HG02981 (cell line): ENCODE data around the gene KAT6B.

ENCODE experiments used
- ATAC-seq: cut with Tn5 transposase; IDR thresholded peaks from one replicate; pipeline ENCODE4 v1.9.1; 2021; ENCODE audit warnings: mild to moderate bottlenecking, moderate library complexity; ENCODE audit not compliant: unreplicated experiment

The KAT6B gene

DNA sequence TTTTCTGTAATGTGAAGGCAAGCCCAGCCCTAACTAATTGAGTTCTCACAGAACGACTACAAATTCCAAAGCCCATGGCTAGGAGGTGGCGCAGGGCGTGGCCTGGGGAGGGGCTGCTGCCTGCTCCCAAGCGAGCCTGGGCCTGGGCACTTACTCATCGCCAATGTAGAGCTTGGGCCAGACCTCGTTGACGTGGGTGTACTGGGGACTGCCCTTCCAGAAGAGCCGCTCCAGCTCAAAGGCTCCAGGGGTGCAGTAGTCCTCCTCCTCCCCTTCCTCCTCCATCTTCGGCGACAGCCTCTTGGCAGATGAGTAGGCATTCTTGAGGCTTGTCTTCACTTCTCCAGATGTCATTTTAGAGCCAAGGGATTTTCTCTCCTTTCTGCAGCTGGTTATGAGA, 231.8 kb downstream of the KAT6B start:
- no peak for ATAC-seq

DNA sequence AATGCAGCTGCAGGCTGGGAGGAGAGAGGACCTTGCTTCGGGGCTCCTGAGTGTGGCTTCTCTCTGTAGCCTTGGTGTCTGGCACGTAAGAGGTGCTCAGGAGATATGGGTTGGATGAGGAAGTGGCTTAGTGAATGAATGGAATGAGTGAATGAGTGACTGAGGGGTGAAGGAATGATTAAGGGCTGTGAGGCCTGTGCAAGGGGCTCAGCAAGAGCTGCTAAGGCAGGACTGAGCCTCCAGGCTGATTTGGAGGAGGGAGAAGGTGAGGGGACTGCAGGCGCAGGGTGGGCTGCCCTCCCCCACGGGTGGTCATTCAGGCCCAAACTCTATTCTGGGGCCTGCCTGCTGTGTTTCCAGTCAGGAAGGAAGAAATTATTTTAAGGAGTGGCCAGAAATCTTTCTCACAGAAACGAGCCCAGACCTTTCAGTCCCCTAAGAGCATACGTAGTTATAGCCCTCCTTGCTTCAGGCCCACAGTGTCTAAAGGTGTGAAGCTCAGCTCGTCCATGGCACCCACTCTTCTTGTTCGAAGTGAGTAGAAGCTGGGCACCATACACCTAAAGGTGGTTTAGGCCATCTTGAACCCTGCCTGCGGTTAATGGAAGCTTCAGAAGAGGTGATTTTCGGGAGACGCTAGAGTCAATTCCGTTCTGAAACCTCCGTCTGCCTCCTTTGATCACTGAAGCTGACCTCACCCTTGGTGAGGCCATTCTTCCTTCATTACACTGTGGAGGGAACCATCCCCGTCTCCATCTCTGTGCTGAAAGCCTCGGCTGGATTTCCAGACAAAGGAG, 235.5 kb downstream of the KAT6B start:
- ATAC-seq = no peak

DNA sequence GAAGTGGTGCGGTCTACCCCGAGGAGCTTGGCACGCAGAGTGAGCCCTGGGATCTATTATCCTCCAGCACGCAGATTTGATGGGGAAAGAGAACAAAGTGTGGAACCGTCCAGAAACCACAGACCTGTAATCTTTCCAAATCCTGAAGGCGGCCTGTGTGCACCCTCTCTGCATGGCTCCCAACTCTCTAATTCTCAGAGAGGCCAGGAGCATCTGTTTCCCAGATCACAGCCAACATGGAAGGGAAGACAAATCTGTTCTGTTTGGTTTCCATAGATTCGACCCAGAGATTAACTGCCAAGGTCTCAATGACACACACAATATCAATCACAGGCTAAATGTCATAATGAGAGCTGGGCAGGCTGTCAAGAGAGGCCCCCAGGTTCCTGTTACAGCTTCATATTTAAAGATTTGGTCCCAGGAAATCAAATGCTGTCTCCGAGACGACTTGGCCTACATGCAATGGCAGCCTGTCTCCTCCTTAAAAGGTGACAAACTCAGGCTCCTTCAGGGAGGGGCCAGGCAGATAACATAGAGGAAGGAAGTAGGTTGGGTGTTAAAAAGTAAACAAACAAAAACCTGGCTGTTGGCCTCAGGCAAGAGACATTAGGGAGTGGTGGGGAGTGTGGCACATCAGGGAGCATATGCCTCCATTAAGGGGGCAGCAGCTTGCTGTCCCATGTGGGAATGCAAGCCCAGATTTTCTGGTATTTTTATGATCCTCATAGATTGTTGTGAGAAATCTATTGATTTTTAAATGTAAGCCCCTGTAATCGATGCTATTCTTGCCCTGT, 236.3 kb downstream of the KAT6B start:
- no peak for ATAC-seq

DNA sequence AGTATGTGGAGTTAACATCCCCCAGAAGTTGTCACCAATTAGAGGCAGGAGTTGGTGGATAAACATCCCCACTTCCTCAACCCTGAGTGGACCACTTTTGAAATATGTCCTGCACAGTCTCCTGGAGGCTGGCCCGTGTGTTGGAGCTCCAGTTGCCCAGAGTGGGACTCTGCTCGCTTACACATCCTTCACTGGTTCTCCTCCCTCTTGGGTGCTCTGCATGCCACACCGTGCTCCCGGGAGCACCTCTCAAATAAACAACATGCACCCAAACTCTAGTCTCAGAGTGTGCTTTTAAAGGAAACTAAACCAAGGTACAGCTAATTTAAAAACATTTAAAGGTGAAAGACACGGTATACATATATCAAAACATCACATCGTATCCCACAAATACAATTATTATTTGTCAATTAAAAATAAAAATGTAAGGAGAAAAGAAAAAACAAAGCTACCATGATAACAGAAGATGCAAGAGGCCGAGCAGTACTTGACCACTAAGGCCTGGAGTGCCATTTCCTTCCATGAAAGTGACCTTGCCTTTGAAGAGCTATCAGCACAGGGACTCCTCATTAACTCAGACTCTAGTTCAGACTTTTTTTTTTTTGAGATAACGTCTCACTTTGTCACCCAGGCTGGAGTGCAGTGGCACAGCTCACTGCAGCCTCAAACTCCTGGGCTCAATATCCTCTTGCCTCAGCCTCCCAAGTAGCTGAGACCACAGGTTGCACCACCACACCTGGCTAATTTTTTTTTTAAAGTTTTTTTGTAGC, 237.2 kb downstream of the KAT6B start:
- ATAC-seq = no peak

DNA sequence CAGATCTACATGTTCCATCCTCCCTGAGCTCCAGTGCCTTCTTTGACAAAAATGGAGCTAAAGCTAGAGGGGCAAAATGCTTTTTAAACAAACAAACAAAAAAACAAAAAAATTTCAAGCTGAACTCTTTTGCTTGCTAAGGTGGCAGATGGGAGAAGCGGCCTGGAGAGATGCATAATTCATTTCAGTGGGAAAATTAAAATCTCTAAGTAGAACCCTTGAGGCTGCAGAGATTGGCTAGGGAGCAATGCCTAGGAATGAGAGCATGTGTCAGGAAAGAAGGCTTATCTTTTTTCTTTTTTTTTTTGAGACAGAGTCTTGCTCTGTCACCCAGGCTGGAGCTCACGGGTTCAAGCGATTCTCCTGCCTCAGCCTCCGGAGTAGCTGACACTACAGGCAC, 238.7 kb downstream of the KAT6B start:
- ATAC-seq = no peak

DNA sequence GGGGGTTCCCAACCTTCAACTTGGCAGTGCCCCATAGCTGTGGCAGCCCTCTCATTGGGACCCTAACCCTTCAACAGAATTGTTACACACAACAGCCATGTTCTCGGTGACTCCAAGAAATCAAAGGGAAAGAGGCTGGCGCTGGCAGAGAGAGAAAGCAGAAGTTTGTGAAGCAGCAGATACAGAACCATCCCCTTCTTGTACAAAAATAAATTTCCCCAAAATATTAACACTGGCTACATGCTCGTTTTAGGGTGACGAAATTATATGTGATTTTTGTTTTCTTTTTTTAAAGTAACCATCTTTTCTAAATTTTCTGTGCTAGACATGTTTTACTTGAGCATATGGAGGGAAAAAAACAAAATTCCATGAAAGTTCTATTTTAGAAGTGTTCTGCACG, 239.9 kb downstream of the KAT6B start:
- ATAC-seq = no peak

DNA sequence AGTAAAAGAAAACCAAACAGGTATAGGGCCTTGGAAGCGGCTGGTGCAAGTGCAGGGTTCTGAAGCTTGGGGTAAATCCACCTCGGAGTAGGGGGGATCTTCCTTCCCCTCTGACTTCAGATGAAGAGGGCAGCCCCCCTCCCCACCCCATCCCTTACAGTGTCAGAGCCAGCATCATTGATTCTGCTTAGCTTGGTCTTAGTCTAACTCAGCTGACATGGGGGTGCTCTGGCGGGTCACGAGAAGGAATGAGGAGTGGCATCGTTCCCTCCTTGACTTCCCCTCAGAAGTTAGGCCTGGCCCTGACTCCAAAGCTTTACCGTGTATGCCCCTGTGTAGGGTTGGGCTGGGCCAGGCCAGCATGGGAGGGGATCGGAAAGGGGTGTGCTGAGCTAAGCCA, 240.9 kb downstream of the KAT6B start:
- no peak for ATAC-seq

DNA sequence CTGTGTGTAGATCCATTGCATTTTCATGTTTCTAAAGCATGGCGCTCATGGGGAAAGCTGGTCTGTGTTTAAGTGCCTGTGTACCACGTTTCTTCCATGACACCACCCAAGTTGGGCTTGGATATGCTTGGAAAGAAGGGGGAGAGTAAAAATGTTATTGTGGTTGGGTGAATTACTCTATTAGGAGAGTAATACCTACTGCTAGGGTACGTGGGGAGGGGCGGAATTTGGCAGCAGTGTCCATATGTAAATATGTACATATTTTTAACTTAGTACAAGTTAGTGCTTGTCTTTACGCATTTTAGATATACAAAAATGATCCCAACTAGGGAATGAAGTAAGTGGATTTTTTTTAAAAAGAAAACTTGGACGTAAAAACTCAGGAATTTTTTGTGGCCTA, 242.1 kb downstream of the KAT6B start:
- ATAC-seq = no peak

DNA sequence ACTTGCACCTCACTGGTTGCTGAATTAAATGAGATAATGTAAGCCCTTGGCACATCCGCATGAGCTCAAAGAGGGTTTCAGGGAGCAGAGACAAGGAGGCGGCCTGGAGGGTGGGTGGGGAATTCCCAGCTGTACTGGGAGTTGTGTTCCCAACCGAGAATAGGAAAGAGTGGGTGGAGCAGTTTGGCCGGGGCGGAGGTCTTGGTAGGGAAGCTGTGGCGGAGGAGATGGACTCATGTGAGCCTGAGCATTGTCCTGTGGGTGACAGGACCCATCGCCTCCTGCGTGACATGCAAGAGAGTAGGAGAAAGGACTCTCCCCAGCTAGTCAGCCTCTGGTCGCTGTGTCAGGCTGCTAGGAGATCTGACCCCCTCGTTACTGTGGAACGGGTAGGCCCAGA, 244.1 kb downstream of the KAT6B start:
- ATAC-seq = no peak

DNA sequence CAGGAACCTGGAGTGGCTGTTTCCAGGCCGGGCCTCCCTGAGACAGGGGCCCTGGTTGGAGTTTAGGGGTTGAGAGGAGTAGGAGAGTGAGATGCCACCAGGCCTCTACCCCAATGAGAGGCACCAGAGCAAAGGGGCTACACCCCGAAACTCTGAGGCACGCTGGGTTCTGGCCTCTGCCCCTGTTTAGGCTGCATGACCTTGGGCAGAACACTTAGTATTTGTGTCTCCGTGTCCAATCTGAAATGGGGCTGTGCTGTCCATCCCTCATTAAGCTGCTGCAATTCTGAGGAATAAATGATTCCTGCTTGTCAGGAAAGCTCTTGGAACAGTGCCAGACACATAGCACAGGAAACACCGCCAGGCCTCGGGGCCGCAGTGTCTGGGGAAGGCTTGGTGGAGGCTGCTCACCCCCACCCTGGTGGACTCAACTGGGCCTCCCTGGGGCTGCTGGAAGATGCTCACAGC, 244.6 kb downstream of the KAT6B start:
- no peak for ATAC-seq

DNA sequence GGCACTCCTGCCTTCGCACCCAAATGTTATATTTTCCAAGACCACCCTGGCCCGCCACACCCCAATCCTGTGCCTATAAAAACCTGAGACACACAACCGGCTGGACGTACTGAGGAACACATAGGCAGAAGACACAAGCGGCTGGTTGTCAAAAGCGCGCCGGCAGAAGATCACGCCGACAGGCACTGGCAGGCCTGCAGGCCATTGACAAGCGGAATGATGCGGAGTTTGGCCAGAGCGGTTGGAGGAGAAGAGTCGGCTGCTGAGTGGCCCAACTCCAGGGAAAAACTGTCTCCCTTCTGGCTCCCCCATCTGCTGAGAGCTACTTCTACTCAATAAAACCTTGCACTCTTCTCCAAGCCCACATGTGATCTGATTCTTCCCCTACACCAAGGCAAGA, 245.4 kb downstream of the KAT6B start:
- no peak for ATAC-seq

DNA sequence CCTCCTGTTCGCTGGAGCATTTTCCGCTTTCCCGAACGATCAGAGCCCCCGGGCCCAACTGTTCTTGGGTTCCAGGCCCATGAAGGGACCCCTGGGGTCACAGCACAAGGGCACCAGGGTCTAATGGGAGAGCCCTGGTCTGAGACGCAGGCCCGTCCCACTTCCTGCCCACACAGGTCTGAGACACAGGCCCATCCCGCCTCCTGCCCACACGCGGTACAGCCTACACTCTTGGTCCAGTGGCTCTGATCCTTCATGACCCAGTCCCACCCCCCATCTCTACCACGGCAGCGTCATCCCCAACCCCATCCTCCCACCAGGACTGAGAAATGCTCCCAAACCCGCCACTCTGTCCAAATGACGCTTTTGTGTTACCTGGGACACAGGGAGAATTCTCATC, 246.3 kb downstream of the KAT6B start:
- no peak for ATAC-seq

DNA sequence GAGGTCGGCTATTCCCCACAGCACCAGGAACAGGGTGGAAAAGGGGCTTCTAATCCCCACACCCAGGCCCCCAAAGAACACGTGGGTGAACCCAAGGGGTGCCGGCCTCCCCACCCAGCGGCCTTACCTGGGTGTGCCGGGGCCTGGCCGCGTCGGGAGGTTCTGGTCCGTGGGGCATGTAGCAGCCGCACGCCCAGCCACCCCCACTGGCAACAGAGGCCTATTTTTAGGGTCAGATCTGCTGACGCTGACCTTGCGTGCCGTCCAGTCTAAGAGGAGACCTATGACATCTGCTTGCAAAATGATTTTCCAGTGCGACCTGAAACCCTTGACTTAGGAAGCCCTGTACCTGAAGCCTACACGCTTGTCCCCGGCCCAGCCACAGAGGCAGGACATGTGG, 247.0 kb downstream of the KAT6B start:
- no peak for ATAC-seq

DNA sequence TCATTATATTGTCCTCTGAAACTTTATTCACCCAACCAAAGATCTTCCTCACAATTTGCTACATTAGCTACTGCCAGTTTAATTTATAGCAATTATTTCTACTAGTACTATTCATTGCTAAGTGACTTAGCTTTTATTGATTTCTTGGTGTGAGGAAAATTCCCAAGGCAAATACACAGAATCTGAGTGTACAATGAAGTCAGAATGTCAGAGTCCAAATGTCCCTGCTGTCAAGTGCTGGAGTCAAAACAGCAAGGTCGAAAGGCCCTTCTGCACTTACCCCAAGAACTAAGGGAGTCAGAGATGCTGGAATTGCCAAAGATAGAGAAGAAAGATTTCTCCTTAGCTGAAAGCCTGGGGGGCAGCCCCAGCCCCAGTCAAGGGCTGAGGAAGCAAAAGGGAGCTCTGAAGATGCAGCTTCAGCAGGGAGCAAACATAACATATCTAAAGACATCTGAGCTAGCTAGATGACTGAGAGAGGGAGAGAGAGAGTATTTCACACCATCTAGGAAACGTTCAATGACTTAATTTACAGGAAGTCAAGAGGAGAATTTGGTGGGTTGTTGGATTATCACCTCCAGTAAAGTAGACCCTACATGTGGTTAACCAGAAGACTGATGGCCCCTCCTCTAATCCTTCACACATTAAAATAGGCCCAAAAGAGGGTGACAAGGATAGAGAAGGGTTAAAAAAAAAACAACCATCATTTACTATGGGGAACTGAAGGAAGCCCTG, 248.5 kb downstream of the KAT6B start:
- ATAC-seq = no peak

DNA sequence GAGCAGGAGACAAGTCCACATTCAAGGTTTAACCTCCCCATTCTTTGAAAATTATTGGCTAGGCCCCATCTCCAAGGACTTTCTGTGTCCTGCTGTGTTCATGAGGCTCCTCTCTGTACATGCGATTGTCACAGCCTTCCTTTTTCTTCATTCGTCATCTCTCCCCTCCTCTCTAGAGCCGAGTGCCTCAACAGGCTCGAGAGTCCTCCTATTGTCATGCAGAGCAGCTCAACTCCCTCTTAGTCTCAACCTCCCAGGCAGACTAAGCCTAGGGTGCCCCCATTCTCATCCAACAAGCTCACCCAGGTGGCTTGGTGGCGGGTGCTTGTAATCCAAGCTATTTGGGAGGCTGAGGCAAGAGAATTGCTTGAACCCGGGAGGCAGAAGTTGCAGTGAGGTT, 249.9 kb downstream of the KAT6B start:
- ATAC-seq = no peak

DNA sequence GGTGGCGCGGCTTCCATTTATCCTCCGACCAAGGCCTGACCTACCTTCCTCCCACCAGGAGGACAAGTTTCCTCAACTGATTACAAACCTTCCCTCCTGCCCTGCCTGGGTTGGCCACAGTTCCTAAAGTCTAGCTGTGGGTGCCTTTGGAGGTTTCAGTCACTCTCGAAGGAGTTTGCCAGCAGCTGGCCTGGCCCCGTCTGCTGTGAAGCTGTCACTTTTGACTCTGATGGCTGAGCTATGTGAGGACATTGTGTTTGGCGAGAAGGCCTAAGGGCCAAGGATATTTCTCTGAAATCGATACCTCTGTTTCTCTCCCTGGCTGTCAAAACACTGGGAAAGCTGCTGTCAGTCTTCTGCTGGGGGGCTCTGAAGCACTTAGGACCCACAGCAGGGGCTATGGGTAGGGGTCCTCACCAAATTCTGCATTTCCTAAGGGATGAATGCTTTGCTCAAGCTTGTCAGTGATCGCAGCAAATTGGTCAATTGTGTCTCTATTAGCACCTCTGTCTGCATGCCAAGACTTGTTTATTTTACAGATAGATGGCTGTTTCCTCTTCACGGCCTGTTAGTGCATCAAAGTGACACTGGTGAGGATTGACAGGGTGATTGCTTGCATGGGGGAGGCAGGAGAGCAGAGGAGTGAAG, 253.2 kb downstream of the KAT6B start:
- ATAC-seq = no peak

DNA sequence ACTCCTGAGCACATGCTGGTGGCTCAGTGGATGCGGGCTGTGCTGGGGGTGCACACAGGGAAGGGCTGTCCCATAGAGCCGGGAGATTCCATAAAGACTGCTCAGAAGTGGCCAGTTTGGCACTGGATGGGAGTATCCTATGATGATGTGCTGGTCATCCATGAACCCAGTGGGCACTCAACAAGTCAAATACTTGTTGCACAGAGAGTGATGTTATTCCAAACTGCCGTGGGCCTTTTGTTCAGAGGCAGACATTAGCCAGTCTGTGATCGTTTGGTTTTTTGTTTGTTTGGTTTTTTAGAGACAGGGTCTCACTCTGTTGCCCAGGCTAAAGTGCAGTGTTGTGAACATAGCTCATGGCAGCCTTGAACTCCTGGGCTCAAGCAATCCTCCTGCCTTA, 254.2 kb downstream of the KAT6B start:
- no peak for ATAC-seq

DNA sequence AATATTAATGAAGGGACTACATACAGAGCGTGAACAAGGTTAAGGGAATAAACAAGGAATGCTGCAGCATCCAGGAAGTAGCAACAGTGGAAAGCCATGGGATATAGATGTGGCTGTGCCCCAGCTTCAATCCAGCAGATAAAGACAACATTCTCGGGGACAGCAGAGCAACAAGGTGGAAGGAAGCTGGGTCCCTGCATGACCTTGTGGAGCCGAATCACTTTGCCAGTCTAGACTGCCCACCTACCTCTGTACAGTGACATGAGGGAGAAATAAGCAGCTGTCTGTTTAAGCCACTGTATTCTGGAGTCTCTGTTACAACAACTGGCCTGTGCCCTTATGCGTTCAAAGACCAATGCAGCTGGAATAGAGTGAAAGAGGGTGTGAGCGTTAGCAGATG, 255.0 kb downstream of the KAT6B start:
- no peak for ATAC-seq
